CD8-positive, alpha-beta memory T cell (primary cell): ENCODE measurements around the gene ADAMTSL1. TPM values are rescaled to one million over a fixed set of nuclear protein-coding genes. Genes with fewer than 3 reads are reported as not detected.

Source experiments
- CTCF ChIA-PET: fragments of 350-600 bp; sonication (Branson Sonifier 250); formaldehyde crosslinking; loops from one replicate; lab custom pipeline; 2021; ENCODE audit warnings: antibody characterized with exemption; lab: Charles Lee
- POLR2A ChIA-PET: fragments of 350-600 bp; sonication (Branson Sonifier 250); formaldehyde crosslinking; loops from one replicate; lab custom pipeline; 2021; ENCODE audit warnings: antibody characterized with exemption; lab: Charles Lee
- DNase-seq, 5 donors: peaks; one replicate each; pipeline versions ENCODE4 v3.0.0 to v3.0.0-alpha.2; 2020 to 2022; ENCODE audit warnings: mixed read lengths in 1 of 5
- H3K27ac ChIP-seq: one replicate; pipeline ENCODE4 v1.7.0; 2013; ENCODE audit warnings: low read depth, mild to moderate bottlenecking, low read length, moderate library complexity
- H3K27me3 ChIP-seq: 2 replicates; pipeline ENCODE4 v1.7.0; 2013; ENCODE audit warnings: low read length, mild to moderate bottlenecking; ENCODE audit not compliant: insufficient read depth, poor library complexity, severe bottlenecking
- H3K36me3 ChIP-seq: 2 replicates; pipeline ENCODE4 v1.7.0; 2013; ENCODE audit warnings: mild to moderate bottlenecking, low read length, moderate library complexity; ENCODE audit not compliant: insufficient read depth
- H3K4me1 ChIP-seq: 2 replicates; pipeline ENCODE4 v1.7.0; 2013; ENCODE audit warnings: mild to moderate bottlenecking, low read length, moderate library complexity; ENCODE audit not compliant: insufficient read depth
- H3K4me3 ChIP-seq: 2 replicates; pipeline ENCODE4 v1.7.0; 2013; ENCODE audit warnings: mild to moderate bottlenecking, low read length
- H3K9me3 ChIP-seq: 2 replicates; pipeline ENCODE4 v1.7.0; 2013; ENCODE audit warnings: mild to moderate bottlenecking, low read length
- H3K27ac Mint-ChIP-seq, 8 donors: one replicate each; pipeline ENCODE4 v1.8.0; 2020 to 2021; ENCODE audit warnings: mixed read lengths in 8 of 8, mild to moderate bottlenecking in 6 of 8, inconsistent platforms in 3 of 8, moderate library complexity in 3 of 8
- H3K27me3 Mint-ChIP-seq, 2 donors: one replicate each; pipeline ENCODE4 v1.8.0; 2020 to 2021; ENCODE audit warnings: mixed read lengths in 2 of 2, mild to moderate bottlenecking in 1 of 2, moderate library complexity in 1 of 2
- H3K36me3 Mint-ChIP-seq, 3 donors: one replicate each; pipeline ENCODE4 v1.8.0; 2020 to 2021; ENCODE audit warnings: mixed read lengths in 3 of 3, inconsistent platforms in 1 of 3, mild to moderate bottlenecking in 1 of 3
- H3K4me1 Mint-ChIP-seq, 3 donors: one replicate each; pipeline ENCODE4 v1.8.0; 2020 to 2021; ENCODE audit warnings: mixed read lengths in 3 of 3, inconsistent platforms in 1 of 3, mild to moderate bottlenecking in 1 of 3
- H3K4me3 Mint-ChIP-seq, 7 donors: one replicate each; pipeline ENCODE4 v1.8.0; 2020 to 2021; ENCODE audit warnings: mixed read lengths in 7 of 7, mild to moderate bottlenecking in 6 of 7, moderate library complexity in 4 of 7, inconsistent platforms in 2 of 7
- H3K9me3 Mint-ChIP-seq, 5 donors: one replicate each; pipeline ENCODE4 v1.8.0; 2020 to 2022; ENCODE audit warnings: mixed read lengths in 5 of 5, mild to moderate bottlenecking in 3 of 5, moderate library complexity in 2 of 5, inconsistent platforms in 1 of 5
- polyA plus RNA-seq: library from polyadenylated mRNA; unstranded; fragments of 300-500 nt; fragmentation: Illumina TruSeq; gene quantifications from one replicate; pipeline ENCODE4 v1.2.3, GENCODE V29; 2021
- total RNA-seq, 2 experiments: library from RNA; stranded (reverse); gene quantifications; one replicate each; pipeline ENCODE4 v1.2.3, GENCODE V29; 2021

Gene ADAMTSL1
- total and polyA plus RNA-seq, 3 experiments from 2014 or later, result not detected

GRCh38 chr9:18441261-18441660 lies 32.7 kb upstream of the ADAMTSL1 start:
- H3K27me3 Mint-ChIP-seq, result peaks cover 12 to 18% of the 10 kb centered on the region in 2 donors
- no peaks in the 10 kb centered on the region for H3K4me1 ChIP-seq
- DNase-seq, result no peak
- no peak overlapping the region for H3K27ac ChIP-seq
- POLR2A ChIA-PET, result no interaction called here
- no peaks in the 10 kb centered on the region for H3K9me3 ChIP-seq
- H3K4me3 Mint-ChIP-seq, result no peak overlapping the region
- CTCF ChIA-PET, result interaction anchor here (1.5 kb wide), 1 partner anchor 11 kb away, joined by 4 read pairs; no protein-coding TSS in a partner anchor
- peaks cover 0 to 9% (median 2%) of the 10 kb centered on the region in 5 donors for H3K9me3 Mint-ChIP-seq
- no peaks in the 10 kb centered on the region for H3K36me3 ChIP-seq
- no peaks in the 10 kb centered on the region for H3K36me3 Mint-ChIP-seq
- no peaks in the 10 kb centered on the region for H3K4me1 Mint-ChIP-seq
- H3K4me3 ChIP-seq, result no peak overlapping the region
- no peak overlapping the region for H3K27ac Mint-ChIP-seq
- no peaks in the 10 kb centered on the region for H3K27me3 ChIP-seq

DNA sequence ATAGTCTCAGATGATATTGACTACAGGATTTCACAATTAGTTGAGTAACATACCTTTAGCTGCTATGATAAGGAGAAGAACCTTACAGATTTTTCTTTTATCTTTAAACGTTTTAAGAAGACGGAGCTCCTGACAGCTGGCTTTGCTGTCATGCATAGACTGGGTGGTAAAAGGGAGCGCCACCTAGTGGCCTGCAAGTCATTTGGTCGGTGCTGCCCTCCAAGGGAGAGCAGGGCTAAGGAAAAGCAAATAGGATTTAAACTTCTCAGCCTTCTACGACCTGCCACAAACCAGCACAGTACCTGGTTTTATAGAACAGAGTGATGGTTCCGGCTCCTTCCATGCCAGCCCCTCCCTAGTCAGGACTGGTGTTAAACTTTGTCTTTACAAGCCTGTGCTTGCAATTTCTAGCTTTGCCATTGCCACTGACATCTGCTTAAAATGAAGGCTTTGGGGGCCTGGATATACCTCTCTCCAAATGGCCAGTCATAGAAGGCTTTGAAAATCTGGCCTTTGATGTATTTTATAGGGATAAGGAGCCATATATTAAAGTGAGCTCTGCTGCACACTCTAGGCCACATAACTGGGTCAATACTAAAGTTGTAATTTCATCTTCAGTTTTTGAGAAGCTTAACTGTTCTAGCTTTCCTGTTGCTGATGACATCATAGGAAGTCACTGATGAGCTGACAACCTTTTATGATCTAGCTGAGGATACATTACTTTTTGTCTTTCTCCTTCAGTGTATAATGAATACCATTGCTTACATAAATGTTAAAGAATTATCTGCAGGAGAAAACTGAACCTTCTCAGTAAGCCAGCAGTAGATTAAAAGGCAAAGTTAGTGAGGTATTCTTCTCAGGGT lies 31.1 kb upstream of the ADAMTSL1 start:
- peaks cover 0 to 9% (median 0%) of the 10 kb centered on the region in 5 donors for H3K9me3 Mint-ChIP-seq
- Histone ChIP-seq H3K9me3 (no peaks in the 10 kb centered on the region), H3K27ac (no peak overlapping the region), H3K27me3 (no peaks in the 10 kb centered on the region), H3K4me1 (no peaks in the 10 kb centered on the region), H3K4me3 (no peak overlapping the region), H3K36me3 (no peaks in the 10 kb centered on the region)
- no peak overlapping the region for H3K4me3 Mint-ChIP-seq
- peaks cover 4 to 10% of the 10 kb centered on the region in 2 donors for H3K27me3 Mint-ChIP-seq
- no peak overlapping the region for H3K27ac Mint-ChIP-seq
- ChIA-PET CTCF (interaction anchor here (1.2 kb wide), 1 partner anchor 17 kb away, joined by 3 read pairs; no protein-coding TSS in a partner anchor), POLR2A (no interaction called here)
- DNase-seq, result peak in 4 of 5 donors; percentile 1 to 47 (median 12)
- H3K4me1 Mint-ChIP-seq, result no peaks in the 10 kb centered on the region
- H3K36me3 Mint-ChIP-seq, result no peaks in the 10 kb centered on the region

DNA sequence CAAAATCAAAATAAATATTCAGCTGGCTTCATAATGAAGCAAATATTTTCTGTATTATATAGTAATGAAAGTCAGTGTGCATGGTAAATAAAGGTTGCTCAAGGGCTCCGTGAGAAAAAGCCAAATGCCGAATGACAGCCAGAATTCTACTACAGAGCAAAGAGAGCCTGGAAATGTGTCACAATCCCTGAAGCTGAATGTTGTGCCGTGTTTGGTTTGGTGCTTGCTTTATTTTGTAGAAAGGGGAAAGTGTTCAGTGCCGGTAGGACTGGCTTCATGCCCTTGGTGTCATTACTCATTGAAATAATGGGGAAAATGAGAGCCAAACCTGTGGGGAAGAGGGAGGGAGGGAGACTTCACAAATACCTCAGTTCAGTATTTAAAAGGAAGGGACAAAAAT lies 26.8 kb upstream of the ADAMTSL1 start:
- ChIA-PET POLR2A (no interaction called here), CTCF (no interaction called here)
- Histone ChIP-seq H3K27ac (no peak overlapping the region), H3K4me1 (no peaks in the 10 kb centered on the region), H3K27me3 (no peaks in the 10 kb centered on the region), H3K4me3 (no peak overlapping the region), H3K36me3 (no peaks in the 10 kb centered on the region), H3K9me3 (no peaks in the 10 kb centered on the region)
- DNase-seq, result no peak
- H3K4me3 Mint-ChIP-seq, result no peak overlapping the region
- peaks cover 0 to 4% (median 0%) of the 10 kb centered on the region in 5 donors for H3K9me3 Mint-ChIP-seq
- H3K36me3 Mint-ChIP-seq, result no peaks in the 10 kb centered on the region
- H3K27ac Mint-ChIP-seq, result no peak overlapping the region
- H3K4me1 Mint-ChIP-seq, result no peaks in the 10 kb centered on the region
- peaks cover 0 to 2% of the 10 kb centered on the region in 2 donors for H3K27me3 Mint-ChIP-seq

DNA sequence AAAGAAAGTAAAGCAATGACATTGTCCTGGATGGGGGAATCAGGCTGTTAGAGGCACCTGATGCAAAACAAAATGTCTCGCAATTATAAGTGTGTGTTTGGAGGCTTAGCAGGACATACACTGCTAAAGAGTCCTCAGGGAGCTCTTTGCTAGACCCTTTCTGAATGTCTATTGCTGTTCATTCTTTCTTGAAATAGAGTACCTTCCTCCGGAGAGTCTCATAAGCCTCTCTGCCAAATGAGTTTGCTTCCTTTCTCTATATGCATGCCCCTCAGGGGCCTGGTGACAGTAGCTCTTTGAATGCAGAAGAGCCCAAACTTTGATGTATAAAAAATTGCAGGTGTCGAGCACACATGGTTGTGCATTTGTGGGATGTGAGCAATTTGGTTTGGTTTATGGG lies 26.4 kb upstream of the ADAMTSL1 start:
- H3K4me3 Mint-ChIP-seq, result no peak overlapping the region
- Histone ChIP-seq H3K27me3 (no peaks in the 10 kb centered on the region), H3K9me3 (no peaks in the 10 kb centered on the region), H3K4me1 (no peaks in the 10 kb centered on the region), H3K27ac (no peak overlapping the region), H3K36me3 (no peaks in the 10 kb centered on the region), H3K4me3 (no peak overlapping the region)
- H3K4me1 Mint-ChIP-seq, result no peaks in the 10 kb centered on the region
- no peak for DNase-seq
- POLR2A ChIA-PET, result no interaction called here
- H3K27me3 Mint-ChIP-seq, result peaks cover 0 to 2% of the 10 kb centered on the region in 2 donors
- CTCF ChIA-PET, result no interaction called here
- peaks cover 0 to 6% (median 0%) of the 10 kb centered on the region in 5 donors for H3K9me3 Mint-ChIP-seq
- H3K27ac Mint-ChIP-seq, result no peak overlapping the region
- no peaks in the 10 kb centered on the region for H3K36me3 Mint-ChIP-seq

DNA sequence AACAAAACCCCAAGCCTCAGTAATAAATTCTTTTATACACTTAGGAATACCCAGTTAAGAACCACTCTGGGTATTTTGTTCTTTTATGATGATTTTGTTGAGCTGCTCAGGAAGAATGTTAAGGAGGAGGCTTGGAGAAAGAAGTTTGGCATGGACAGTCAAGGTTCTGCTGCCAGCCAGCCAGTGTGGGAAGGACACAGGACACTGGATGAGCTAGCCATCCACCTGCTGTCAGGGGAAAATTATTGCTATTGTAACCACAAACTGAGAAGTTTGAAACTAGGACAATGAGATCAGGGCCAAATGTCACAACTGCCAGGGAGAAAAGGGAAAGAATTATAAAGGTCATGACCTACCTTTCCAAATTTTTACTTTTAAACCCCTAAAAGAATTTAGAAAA lies 25.9 kb upstream of the ADAMTSL1 start:
- Histone ChIP-seq H3K27me3 (no peaks in the 10 kb centered on the region), H3K9me3 (no peaks in the 10 kb centered on the region), H3K27ac (no peak overlapping the region), H3K36me3 (no peaks in the 10 kb centered on the region), H3K4me3 (no peak overlapping the region), H3K4me1 (no peaks in the 10 kb centered on the region)
- Mint-ChIP-seq H3K4me1 (no peaks in the 10 kb centered on the region), H3K4me3 (no peak overlapping the region), H3K27me3 (peaks cover 0 to 2% of the 10 kb centered on the region in 2 donors), H3K36me3 (no peaks in the 10 kb centered on the region), H3K27ac (no peak overlapping the region), H3K9me3 (peaks cover 0 to 5% (median 0%) of the 10 kb centered on the region in 5 donors)
- ChIA-PET CTCF (no interaction called here), POLR2A (no interaction called here)
- DNase-seq, result no peak

GRCh38 chr9:18451406-18451805 lies 22.5 kb upstream of the ADAMTSL1 start:
- no peaks in the 10 kb centered on the region for H3K36me3 ChIP-seq
- H3K27ac ChIP-seq, result no peak overlapping the region
- no peak overlapping the region for H3K4me3 ChIP-seq
- Mint-ChIP-seq H3K4me1 (no peaks in the 10 kb centered on the region), H3K4me3 (no peak overlapping the region), H3K36me3 (no peaks in the 10 kb centered on the region), H3K9me3 (peaks cover 0 to 2% (median 0%) of the 10 kb centered on the region in 5 donors), H3K27me3 (peaks cover 0 to 2% of the 10 kb centered on the region in 2 donors), H3K27ac (peak overlapping the region in 1 of 8 donors; percentile 58)
- no peaks in the 10 kb centered on the region for H3K4me1 ChIP-seq
- H3K9me3 ChIP-seq, result no peaks in the 10 kb centered on the region
- no peaks in the 10 kb centered on the region for H3K27me3 ChIP-seq
- DNase-seq, result no peak
- CTCF ChIA-PET, result no interaction called here
- POLR2A ChIA-PET, result no interaction called here

DNA sequence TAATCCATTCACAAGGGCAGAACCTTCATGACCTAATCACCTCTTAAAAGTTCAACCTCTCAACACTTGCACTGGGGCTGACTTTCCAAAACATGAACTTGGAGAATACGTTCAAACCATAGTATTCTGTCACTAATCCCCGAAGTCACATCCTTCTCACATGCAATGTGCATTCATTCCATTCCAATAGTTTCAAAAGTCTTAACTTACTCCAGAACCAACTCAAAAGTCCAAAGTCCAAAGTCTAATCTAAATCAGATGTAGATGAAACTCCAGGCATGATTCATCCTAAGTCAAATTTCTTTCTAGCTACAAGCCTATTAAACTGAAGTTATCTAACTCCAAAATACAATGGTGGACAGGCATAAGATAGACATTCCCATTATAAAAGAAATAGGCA lies 21.7 kb upstream of the ADAMTSL1 start:
- Histone ChIP-seq H3K27ac (no peak overlapping the region), H3K27me3 (no peaks in the 10 kb centered on the region), H3K9me3 (no peaks in the 10 kb centered on the region), H3K4me3 (no peak overlapping the region), H3K36me3 (no peaks in the 10 kb centered on the region), H3K4me1 (no peaks in the 10 kb centered on the region)
- POLR2A ChIA-PET, result no interaction called here
- Mint-ChIP-seq H3K9me3 (peaks cover 0 to 2% (median 0%) of the 10 kb centered on the region in 5 donors), H3K4me3 (no peak overlapping the region), H3K4me1 (no peaks in the 10 kb centered on the region), H3K27me3 (peaks cover 0 to 2% of the 10 kb centered on the region in 2 donors), H3K36me3 (no peaks in the 10 kb centered on the region), H3K27ac (no peak overlapping the region)
- CTCF ChIA-PET, result interaction anchor here (1.4 kb wide), 1 partner anchor 12 kb away, joined by 4 read pairs; no protein-coding TSS in a partner anchor
- DNase-seq, result no peak

GRCh38 chr9:18456624-18457237 lies 17.2 kb upstream of the ADAMTSL1 start:
- no peak for DNase-seq
- Histone ChIP-seq H3K27ac (no peak overlapping the region), H3K4me1 (no peaks in the 10 kb centered on the region), H3K36me3 (no peaks in the 10 kb centered on the region), H3K27me3 (no peaks in the 10 kb centered on the region), H3K4me3 (no peak overlapping the region), H3K9me3 (no peaks in the 10 kb centered on the region)
- ChIA-PET CTCF (no interaction called here), POLR2A (no interaction called here)
- no peak overlapping the region for H3K4me3 Mint-ChIP-seq
- no peaks in the 10 kb centered on the region for H3K4me1 Mint-ChIP-seq
- H3K9me3 Mint-ChIP-seq, result peaks cover 0 to 5% (median 0%) of the 10 kb centered on the region in 5 donors
- H3K36me3 Mint-ChIP-seq, result no peaks in the 10 kb centered on the region
- H3K27ac Mint-ChIP-seq, result no peak overlapping the region
- H3K27me3 Mint-ChIP-seq, result no peaks in the 10 kb centered on the region
